ENCODE measurements around the gene PREPL.

- TF ChIP-seq EZH2 (IDR thresholded peaks at IDR 0.05; ENCODE audit: borderline replicate concordance, low read length): no peak
- TF ChIP-seq, protein P1, sequence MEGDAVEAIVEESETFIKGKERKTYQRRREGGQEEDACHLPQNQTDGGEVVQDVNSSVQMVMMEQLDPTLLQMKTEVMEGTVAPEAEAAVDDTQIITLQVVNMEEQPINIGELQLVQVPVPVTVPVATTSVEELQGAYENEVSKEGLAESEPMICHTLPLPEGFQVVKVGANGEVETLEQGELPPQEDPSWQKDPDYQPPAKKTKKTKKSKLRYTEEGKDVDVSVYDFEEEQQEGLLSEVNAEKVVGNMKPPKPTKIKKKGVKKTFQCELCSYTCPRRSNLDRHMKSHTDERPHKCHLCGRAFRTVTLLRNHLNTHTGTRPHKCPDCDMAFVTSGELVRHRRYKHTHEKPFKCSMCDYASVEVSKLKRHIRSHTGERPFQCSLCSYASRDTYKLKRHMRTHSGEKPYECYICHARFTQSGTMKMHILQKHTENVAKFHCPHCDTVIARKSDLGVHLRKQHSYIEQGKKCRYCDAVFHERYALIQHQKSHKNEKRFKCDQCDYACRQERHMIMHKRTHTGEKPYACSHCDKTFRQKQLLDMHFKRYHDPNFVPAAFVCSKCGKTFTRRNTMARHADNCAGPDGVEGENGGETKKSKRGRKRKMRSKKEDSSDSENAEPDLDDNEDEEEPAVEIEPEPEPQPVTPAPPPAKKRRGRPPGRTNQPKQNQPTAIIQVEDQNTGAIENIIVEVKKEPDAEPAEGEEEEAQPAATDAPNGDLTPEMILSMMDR (conservative IDR thresholded peaks at IDR 0.05 in 1 of 2, IDR thresholded peaks at IDR 0.05 in 1 of 2; ENCODE audit: extremely low read depth in 1 of 2, insufficient read depth in 1 of 2, low read depth in 1 of 2, low read length in 2 of 2): no peak
Observed at GRCh38 chr2:44286119-44286883, 75.0 kb downstream of the PREPL start.

Measured in mammary epithelial cell (primary cell).